OCI-LY3 (cell line): ENCODE measurements around the gene NCOA1.
"Not testable (repeated sequence)": the region's sequence is repeated elsewhere in the genome, so short reads cannot be mapped to it uniquely, and the experiment has no call there.

Experiments used
- H2AFZ ChIP-seq: fragments of 200-600, 300-600 bp; shearing (Covaris generic); 2 replicates; pipeline ENCODE4 v1.6.0; 2014; ENCODE audit warnings: antibody characterized with exemption, low read depth, low read length
- H3K27ac ChIP-seq: fragments of 200-600, 300-600 bp; sonication (generic); 2 replicates; pipeline ENCODE4 v1.5.1; 2014; ENCODE audit warnings: mild to moderate bottlenecking, low read length, moderate library complexity, mixed read lengths
- H3K27me3 ChIP-seq: fragments of 200-600, 300-600 bp; sonication (generic); 2 replicates; pipeline ENCODE4 v1.6.1; 2014; ENCODE audit warnings: low read depth, low read length, mixed read lengths
- H3K36me3 ChIP-seq: fragments of 200-600, 300-600 bp; sonication (generic); replicated peaks from 2 replicates; pipeline ENCODE3; 2014; ENCODE audit warnings: low read depth, low read length, mixed read lengths
- H3K4me1 ChIP-seq: fragments of 300-600, 200-600 bp; sonication (generic); 2 replicates; pipeline ENCODE4 v1.6.1; 2014; ENCODE audit warnings: low read length, mixed read lengths
- H3K4me2 ChIP-seq: fragments of 200-600, 300-600 bp; sonication (generic); 2 replicates; pipeline ENCODE4 v1.6.1; 2014; ENCODE audit warnings: low read length, mixed read lengths
- H3K4me3 ChIP-seq: fragments of 300-600, 200-600 bp; sonication (generic); 2 replicates; pipeline ENCODE4 v1.5.1; 2014; ENCODE audit warnings: antibody characterized with exemption, mild to moderate bottlenecking, low read length, moderate library complexity
- H3K79me2 ChIP-seq: fragments of 300-600, 200-600 bp; shearing (Covaris generic); 2 replicates; pipeline ENCODE4 v1.6.1; 2014; ENCODE audit warnings: mild to moderate bottlenecking, low read length, mixed read lengths
- H3K9ac ChIP-seq: fragments of 300-600, 200-600 bp; shearing (Covaris generic); 2 replicates; pipeline ENCODE4 v1.6.0; 2014; ENCODE audit warnings: mild to moderate bottlenecking, low read length, moderate library complexity
- H3K9me3 ChIP-seq: fragments of 200-600, 300-600 bp; shearing (Covaris generic); 2 replicates; pipeline ENCODE4 v1.6.1; 2014; ENCODE audit warnings: low read length, mixed read lengths; ENCODE audit not compliant: insufficient read depth
- H4K20me1 ChIP-seq: fragments of 200-600, 300-600 bp; sonication (generic); 2 replicates; pipeline ENCODE4 v1.6.1; 2016; ENCODE audit warnings: low read length, mixed read lengths; ENCODE audit not compliant: insufficient read depth
- EZH2phosphoT487 ChIP-seq: fragments of 200-600 bp; shearing (Covaris generic); IDR thresholded peaks from 2 replicates; pipeline ENCODE4 v1.6.1; 2018; ENCODE audit warnings: antibody characterized with exemption, mixed run types, low read depth
- TF ChIP-seq, protein P1 (sequence below): fragments of 200-600, 300-600 bp; sonication (generic); IDR thresholded peaks from 2 replicates; pipeline ENCODE4 v1.5.1; 2014; ENCODE audit warnings: antibody characterized with exemption, low read length, low read depth

The NCOA1 gene

DNA sequence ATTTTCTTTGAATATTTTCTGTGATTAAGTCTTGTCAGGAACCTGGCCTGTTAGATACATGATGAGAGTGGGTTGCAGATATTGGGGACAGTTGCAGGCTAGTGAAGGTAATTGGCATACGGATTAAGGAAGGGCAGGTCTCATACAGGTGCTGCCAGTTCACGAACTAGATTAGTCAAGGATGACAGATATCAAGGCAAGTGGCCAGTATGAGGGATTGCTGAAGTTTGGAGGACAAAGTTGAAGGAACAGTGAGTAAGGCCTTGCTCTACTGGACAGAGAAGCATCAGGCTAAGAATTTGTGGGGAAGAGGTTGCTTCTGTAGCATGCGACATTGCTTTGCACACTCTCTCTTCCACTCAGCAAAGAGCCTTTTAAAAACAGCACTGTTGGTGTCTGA is 12.8 kb upstream of the NCOA1 start:
- Histone ChIP-seq H3K27me3 (no peaks in the 10 kb centered on the region), H3K4me2 (no peak overlapping the region), H2AFZ (no peak overlapping the region), H3K4me3 (no peak overlapping the region), H4K20me1 (no peaks in the 10 kb centered on the region), H3K4me1 (peaks cover 6% of the 10 kb centered on the region), H3K79me2 (no peaks in the 10 kb centered on the region), H3K9me3 (0 out of 2 replicates have a peak, but pooled peaks cover 3% of the 10 kb centered on the region), H3K27ac (no peak overlapping the region), H3K36me3 (no peaks in the 10 kb centered on the region), H3K9ac (no peak overlapping the region)
- TF ChIP-seq, protein P1, sequence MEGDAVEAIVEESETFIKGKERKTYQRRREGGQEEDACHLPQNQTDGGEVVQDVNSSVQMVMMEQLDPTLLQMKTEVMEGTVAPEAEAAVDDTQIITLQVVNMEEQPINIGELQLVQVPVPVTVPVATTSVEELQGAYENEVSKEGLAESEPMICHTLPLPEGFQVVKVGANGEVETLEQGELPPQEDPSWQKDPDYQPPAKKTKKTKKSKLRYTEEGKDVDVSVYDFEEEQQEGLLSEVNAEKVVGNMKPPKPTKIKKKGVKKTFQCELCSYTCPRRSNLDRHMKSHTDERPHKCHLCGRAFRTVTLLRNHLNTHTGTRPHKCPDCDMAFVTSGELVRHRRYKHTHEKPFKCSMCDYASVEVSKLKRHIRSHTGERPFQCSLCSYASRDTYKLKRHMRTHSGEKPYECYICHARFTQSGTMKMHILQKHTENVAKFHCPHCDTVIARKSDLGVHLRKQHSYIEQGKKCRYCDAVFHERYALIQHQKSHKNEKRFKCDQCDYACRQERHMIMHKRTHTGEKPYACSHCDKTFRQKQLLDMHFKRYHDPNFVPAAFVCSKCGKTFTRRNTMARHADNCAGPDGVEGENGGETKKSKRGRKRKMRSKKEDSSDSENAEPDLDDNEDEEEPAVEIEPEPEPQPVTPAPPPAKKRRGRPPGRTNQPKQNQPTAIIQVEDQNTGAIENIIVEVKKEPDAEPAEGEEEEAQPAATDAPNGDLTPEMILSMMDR, result no peak
- TF ChIP-seq EZH2phosphoT487, result no peak

DNA sequence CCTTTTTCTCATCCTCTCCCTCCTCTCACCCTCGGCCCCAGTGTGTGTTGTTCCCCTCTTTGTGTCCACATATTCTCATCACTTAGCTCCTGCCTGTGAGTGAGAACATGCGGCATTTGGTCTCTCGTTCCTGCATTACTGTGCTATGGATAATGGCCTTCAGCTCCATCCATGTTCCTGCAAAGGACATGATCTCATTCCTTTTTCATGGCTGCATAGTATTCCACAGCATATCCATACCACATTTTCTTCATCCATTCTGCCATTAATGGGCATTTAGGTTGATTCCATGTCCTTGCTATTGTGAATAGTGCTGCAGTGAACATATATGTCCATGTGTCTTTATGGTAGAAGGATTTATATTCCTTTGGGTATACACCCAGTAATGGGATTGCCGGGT is 10.8 kb upstream of the NCOA1 start:
- 0 out of 2 replicates have a peak, but pooled peaks cover 3% of the 10 kb centered on the region for H3K9me3 ChIP-seq
- no peak overlapping the region for H3K4me3 ChIP-seq
- H3K4me1 ChIP-seq, result peaks cover 6% of the 10 kb centered on the region
- no peaks in the 10 kb centered on the region for H3K36me3 ChIP-seq
- H3K27ac ChIP-seq, result no peak overlapping the region
- H4K20me1 ChIP-seq, result no peaks in the 10 kb centered on the region
- H3K79me2 ChIP-seq, result no peaks in the 10 kb centered on the region
- no peaks in the 10 kb centered on the region for H3K27me3 ChIP-seq
- no peak overlapping the region for H2AFZ ChIP-seq
- TF ChIP-seq EZH2phosphoT487, result no peak
- TF ChIP-seq, protein P1, result no peak
- H3K4me2 ChIP-seq, result no peak overlapping the region
- H3K9ac ChIP-seq, result no peak overlapping the region

DNA sequence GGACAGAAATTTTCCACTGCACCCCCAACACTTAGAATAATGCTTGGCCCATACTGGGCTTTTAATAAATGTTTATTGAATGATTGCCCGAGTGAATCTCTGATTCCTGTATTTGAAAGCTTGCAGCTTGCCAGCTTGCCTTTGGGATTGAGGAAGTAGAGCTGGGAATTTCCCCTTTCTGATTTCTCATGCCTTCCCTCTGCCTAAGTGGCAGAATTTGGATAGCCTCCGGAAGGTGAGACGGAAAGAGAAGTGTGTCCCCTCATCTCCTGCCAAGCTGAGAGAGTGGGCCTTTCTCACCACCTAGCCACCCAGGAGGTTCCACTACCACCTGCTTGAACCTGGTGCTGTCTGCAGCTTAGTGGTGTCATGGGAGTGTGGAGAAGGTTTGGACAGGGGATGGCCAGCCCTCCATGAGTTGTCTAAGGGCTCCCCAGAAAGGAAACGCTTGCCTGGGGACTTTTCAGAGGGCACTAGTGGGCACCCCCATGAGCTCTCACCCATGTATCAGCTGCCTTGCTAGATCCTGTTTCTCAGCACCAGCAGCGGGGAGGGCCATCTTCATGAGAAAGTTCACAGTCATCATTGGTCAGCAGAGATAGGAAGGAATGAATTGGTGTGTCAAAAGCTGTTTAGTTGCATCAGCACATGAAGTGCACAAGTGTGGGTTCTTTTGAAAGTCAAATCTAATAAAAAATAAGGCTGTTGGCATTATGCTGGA is 8.6 kb upstream of the NCOA1 start:
- TF ChIP-seq, protein P1, result no peak
- H3K27ac ChIP-seq, result no peak overlapping the region
- H3K27me3 ChIP-seq, result no peaks in the 10 kb centered on the region
- no peak overlapping the region for H2AFZ ChIP-seq
- H3K79me2 ChIP-seq, result no peaks in the 10 kb centered on the region
- no peak overlapping the region for H3K4me3 ChIP-seq
- 0 out of 2 replicates have a peak, but pooled peaks cover 3% of the 10 kb centered on the region for H3K9me3 ChIP-seq
- no peaks in the 10 kb centered on the region for H3K36me3 ChIP-seq
- H3K9ac ChIP-seq, result no peak overlapping the region
- no peak overlapping the region for H3K4me2 ChIP-seq
- peaks cover under 1% of the 10 kb centered on the region for H3K4me1 ChIP-seq
- H4K20me1 ChIP-seq, result no peaks in the 10 kb centered on the region

DNA sequence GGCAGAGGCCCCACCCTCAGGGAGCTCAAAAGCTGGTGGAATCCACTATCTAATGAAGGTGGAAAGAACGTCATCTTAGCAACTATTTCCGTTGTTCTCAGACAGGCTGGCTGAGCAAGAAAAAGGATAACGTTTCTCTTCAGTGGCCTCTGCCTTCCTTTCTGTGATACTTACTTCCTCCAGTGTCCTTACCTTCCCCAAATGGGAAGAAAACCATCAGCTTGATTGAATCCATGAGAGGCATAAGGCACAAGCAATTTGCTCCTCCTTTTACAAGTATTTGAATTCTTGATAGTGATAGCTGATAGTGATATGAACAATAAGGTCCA is 8.1 kb upstream of the NCOA1 start:
- no peaks in the 10 kb centered on the region; the same call in 1 of the 2 replicates for H3K4me1 ChIP-seq
- no peaks in the 10 kb centered on the region for H3K27me3 ChIP-seq
- no peaks in the 10 kb centered on the region for H3K79me2 ChIP-seq
- H3K9me3 ChIP-seq, result 0 out of 2 replicates have a peak, but pooled peaks cover 3% of the 10 kb centered on the region
- no peak overlapping the region for H2AFZ ChIP-seq
- no peak overlapping the region for H3K9ac ChIP-seq
- TF ChIP-seq, protein P1, result no peak
- no peak for TF ChIP-seq EZH2phosphoT487
- H3K36me3 ChIP-seq, result no peaks in the 10 kb centered on the region
- H3K4me3 ChIP-seq, result no peak overlapping the region
- no peak overlapping the region for H3K27ac ChIP-seq
- no peak overlapping the region for H3K4me2 ChIP-seq
- no peaks in the 10 kb centered on the region for H4K20me1 ChIP-seq

DNA sequence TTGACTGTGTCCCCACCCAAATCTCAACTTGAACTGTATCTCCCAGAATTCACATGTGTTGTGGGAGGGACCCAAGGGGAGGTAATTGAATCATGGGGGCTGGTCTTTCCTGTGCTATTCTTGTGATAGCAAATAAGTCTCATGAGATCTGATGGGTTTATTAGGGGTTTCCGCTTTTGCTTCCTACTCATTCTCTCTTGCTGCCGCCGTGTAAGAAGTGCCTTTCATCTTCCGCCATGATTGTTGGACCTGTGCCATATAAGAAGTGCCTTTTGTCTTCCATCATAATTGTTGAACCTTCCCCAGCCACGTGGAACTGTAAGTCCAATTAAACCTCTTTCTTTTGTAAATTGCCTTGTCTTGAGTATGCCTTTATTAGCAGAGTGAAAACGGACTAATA is 6.4 kb upstream of the NCOA1 start:
- H3K4me1 ChIP-seq, result not testable (repeated sequence)

More for the DNA sequence above, 6.4 kb upstream of the NCOA1 start:
- not testable (repeated sequence) for H2AFZ ChIP-seq, H3K4me3 ChIP-seq, H3K9me3 ChIP-seq, H3K4me2 ChIP-seq, H3K27ac ChIP-seq, H3K79me2 ChIP-seq, H3K36me3 ChIP-seq, H3K9ac ChIP-seq, H3K27me3 ChIP-seq, H4K20me1 ChIP-seq
